Hypothalamus (tissue), 51 donors: ENCODE results near the gene KIF26B.
A peak's percentile ranks its signal among the peaks of the same experiment; 100 is the strongest.
"Not testable (repeated sequence)": the region's sequence is repeated elsewhere in the genome, so short reads cannot be mapped to it uniquely, and the experiment has no call there.

ENCODE experiments used
- DNase-seq, 51 donors: peaks; one replicate each; lab custom pipeline; 2025; lab: John Stamatoyannopoulos, UW

The KIF26B gene

GRCh38 chr1:245377854-245378253 lies 223.1 kb downstream of the KIF26B start:
- no peak for DNase-seq

GRCh38 chr1:245378311-245378722 lies 223.5 kb downstream of the KIF26B start:
- no peak for DNase-seq

- no peak for DNase-seq
Measured at GRCh38 chr1:245378745-245379144, 224.0 kb downstream of the KIF26B start.

GRCh38 chr1:245380790-245381535 lies 226.2 kb downstream of the KIF26B start:
- peak in 1 of 51 donors; percentile 5 for DNase-seq

GRCh38 chr1:245382981-245383380 lies 228.2 kb downstream of the KIF26B start:
- no peak for DNase-seq

GRCh38 chr1:245383396-245384330 lies 228.9 kb downstream of the KIF26B start:
- peak in 1 of 51 donors; percentile 25 for DNase-seq

GRCh38 chr1:245386297-245386971 lies 231.6 kb downstream of the KIF26B start:
- DNase-seq: no peak

- no peak for DNase-seq
Measured at GRCh38 chr1:245388687-245389086, 233.9 kb downstream of the KIF26B start.

GRCh38 chr1:245389873-245390272 lies 235.1 kb downstream of the KIF26B start:
- no peak for DNase-seq

- DNase-seq: no peak
Measured at GRCh38 chr1:245390975-245391374, 236.2 kb downstream of the KIF26B start.

GRCh38 chr1:245393694-245394093 lies 238.9 kb downstream of the KIF26B start:
- no peak for DNase-seq

- no peak for DNase-seq
Measured at GRCh38 chr1:245395680-245396079, 240.9 kb downstream of the KIF26B start.

- no peak for DNase-seq
Measured at GRCh38 chr1:245396615-245397014, 241.8 kb downstream of the KIF26B start.

GRCh38 chr1:245397771-245398170 lies 243.0 kb downstream of the KIF26B start:
- DNase-seq: no peak

- DNase-seq: no peak
Measured at GRCh38 chr1:245398180-245398579, 243.4 kb downstream of the KIF26B start.

GRCh38 chr1:245401881-245402587 lies 247.2 kb downstream of the KIF26B start:
- DNase-seq: no peak

- DNase-seq: not testable (repeated sequence)
Measured at GRCh38 chr1:245402998-245403397, 248.2 kb downstream of the KIF26B start.

- DNase-seq: no peak
Measured at GRCh38 chr1:245404527-245404926, 249.7 kb downstream of the KIF26B start.

GRCh38 chr1:245404952-245405351 lies 250.2 kb downstream of the KIF26B start:
- no peak for DNase-seq

- no peak for DNase-seq
Measured at GRCh38 chr1:245406426-245406825, 251.6 kb downstream of the KIF26B start.
